B cell (primary cell): ENCODE results near the gene LBX2.

Source experiments
- CTCF ChIP-seq: fragments of 200-600 bp; IDR thresholded peaks from one replicate; pipeline ENCODE4 v1.8.0; 2022; ENCODE audit warnings: antibody characterized with exemption, mild to moderate bottlenecking
- EZH2 ChIP-seq: IDR thresholded peaks from 2 replicates; pipeline ENCODE4 v1.6.1; 2012; ENCODE audit warnings: borderline replicate concordance, low read depth, mild to moderate bottlenecking, moderate library complexity, low read length; ENCODE audit not compliant: insufficient read depth, poor library complexity, severe bottlenecking

GRCh38 chr2:74536166-74536950 lies 37.0 kb upstream of the LBX2 start:
- TF ChIP-seq CTCF = no peak
- no peak for TF ChIP-seq EZH2
